ENCODE results near the gene GRIP2.

GRCh38 chr3:14452740-14453710 lies 87.1 kb downstream of the GRIP2 start:
- no peak for TF ChIP-seq POLR2A (IDR thresholded peaks at IDR 0.05)
- no peak for TF ChIP-seq CTCF (IDR thresholded peaks at IDR 0.05)
